Measurements from ENCODE around the gene RBM47. TPM values are rescaled to one million over a fixed set of nuclear protein-coding genes. Genes with fewer than 3 reads are reported as not detected.
A peak's percentile ranks its signal among the peaks of the same experiment; 100 is the strongest.

The RBM47 gene
- total and polyA plus RNA-seq, 2 experiments from 2014 or later = 35.6 to 139 TPM

DNA sequence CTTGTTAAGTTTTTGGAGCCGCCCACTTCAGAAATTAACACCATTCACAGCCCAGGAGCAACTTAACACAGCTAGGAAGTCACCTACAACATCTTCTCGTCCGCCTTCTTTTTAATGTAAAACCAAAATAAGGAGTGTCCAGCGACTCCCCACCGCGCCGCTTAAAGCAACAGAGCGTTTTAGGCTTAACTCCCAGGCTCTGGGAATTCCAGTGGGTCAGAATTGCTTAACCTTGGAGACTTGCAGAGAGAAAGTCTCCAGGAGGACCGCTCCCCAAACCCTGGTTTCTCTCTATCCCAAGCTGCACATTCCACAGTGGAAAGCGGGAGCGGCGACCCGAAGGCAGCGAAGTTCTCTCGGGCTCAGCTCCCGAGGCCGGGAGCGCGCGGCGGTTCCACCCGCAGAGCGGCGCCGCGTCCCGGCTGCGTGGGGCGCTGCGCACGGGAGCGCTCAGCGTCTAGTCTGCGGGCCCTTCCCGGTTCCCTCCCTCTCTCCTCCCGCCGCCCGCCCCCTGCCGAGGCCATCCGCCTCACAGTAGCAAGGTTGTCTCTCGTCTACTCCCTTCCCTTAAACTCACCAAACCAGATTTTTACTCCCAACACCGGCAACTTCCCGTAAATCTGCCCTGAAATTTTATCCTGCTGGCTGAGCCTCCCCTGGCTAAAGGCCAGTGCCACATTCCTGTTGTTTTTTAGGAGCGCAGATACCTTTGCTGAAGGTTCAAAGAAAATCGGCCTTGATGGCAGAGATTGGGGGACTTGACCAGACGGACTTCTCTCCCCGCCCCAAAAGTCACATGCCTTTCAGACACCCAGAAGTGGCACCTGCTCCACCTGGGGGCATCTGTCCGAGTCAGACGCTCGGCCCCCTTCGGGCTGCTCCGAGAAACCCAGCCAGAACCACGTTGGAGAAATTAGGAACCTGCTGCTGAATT, at the start of gene RBM47 (continued):
- TF ChIP-seq POLR2AphosphoS5 (IDR thresholded peaks at IDR 0.05; ENCODE audit: low read depth) = peak; percentile 66

DNA sequence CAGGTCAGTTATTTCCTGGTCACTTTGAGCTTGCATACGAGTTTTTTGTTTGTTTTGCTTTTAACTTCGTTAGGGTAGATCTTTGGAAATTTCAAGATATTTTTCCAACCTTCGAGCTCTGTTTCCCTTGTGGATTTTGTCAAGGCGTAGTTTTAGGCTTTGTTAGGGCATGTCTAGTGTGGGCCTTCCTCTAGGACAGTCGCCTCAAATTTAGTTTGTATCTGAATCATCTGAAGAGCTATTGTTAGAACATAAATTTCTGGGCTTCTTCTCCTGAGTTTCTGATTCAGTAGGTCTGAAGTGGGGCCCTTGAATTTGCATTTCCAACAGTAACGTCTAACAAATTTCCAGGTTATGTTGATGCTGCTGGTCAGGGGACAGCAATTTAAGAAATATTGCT, 48.8 kb upstream of the RBM47 start:
- no peaks in the 10 kb centered on the region; the same call in 1 of the 2 replicates for H3K4me1 ChIP-seq (ENCODE audit: insufficient read depth)
- no peaks in the 10 kb centered on the region for H3K27me3 ChIP-seq (ENCODE audit: insufficient read depth)
- peak overlapping the region; percentile 85; the same call in 1 of the 2 replicates for H2AFZ ChIP-seq
- DNase-seq (ENCODE audit: low spot score) (no peak), ATAC-seq (no peak)
- Mint-ChIP-seq H3K36me3 (ENCODE audit: low read depth) (no peaks in the 10 kb centered on the region), H3K27ac (no peak overlapping the region), H3K27me3 (ENCODE audit: insufficient read depth, low read depth, poor library complexity) (peaks cover 1% of the 10 kb centered on the region), H3K4me3 (no peak overlapping the region), H3K9me3 (no peaks in the 10 kb centered on the region), H3K4me1 (peaks cover under 1% of the 10 kb centered on the region)
- H3K9me2 ChIP-seq (ENCODE audit: insufficient read depth) = no peaks in the 10 kb centered on the region
- no peaks in the 10 kb centered on the region for H4K20me1 ChIP-seq (replicated peaks; ENCODE audit: insufficient read depth)
- H3K79me2 ChIP-seq (replicated peaks; ENCODE audit: insufficient read depth) = no peaks in the 10 kb centered on the region
- H3K4me2 ChIP-seq = no peak overlapping the region
- H3F3A ChIP-seq (replicated peaks; ENCODE audit: low read depth) = no peaks in the 10 kb centered on the region
- H3K27ac ChIP-seq (ENCODE audit: low read depth) = no peak overlapping the region
- H3K4me3 ChIP-seq = no peak overlapping the region
- TF ChIP-seq NANOG (IDR thresholded peaks at IDR 0.05; ENCODE audit: borderline replicate concordance) (no peak), ZNF331 (CRISPR knock-in tag; IDR thresholded peaks at IDR 0.05; ENCODE audit: low read depth) (no peak), JUNB (IDR thresholded peaks at IDR 0.05; ENCODE audit: unreplicated experiment) (no peak), EZH2 (IDR thresholded peaks at IDR 0.05; ENCODE audit: low read depth, unreplicated experiment) (no peak), ZNF114 (CRISPR knock-in tag; IDR thresholded peaks at IDR 0.05) (no peak)
- TF ChIP-seq, protein P1, sequence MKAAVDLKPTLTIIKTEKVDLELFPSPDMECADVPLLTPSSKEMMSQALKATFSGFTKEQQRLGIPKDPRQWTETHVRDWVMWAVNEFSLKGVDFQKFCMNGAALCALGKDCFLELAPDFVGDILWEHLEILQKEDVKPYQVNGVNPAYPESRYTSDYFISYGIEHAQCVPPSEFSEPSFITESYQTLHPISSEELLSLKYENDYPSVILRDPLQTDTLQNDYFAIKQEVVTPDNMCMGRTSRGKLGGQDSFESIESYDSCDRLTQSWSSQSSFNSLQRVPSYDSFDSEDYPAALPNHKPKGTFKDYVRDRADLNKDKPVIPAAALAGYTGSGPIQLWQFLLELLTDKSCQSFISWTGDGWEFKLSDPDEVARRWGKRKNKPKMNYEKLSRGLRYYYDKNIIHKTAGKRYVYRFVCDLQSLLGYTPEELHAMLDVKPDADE (IDR thresholded peaks at IDR 0.05) = no peak
- TF ChIP-seq, protein P2, sequence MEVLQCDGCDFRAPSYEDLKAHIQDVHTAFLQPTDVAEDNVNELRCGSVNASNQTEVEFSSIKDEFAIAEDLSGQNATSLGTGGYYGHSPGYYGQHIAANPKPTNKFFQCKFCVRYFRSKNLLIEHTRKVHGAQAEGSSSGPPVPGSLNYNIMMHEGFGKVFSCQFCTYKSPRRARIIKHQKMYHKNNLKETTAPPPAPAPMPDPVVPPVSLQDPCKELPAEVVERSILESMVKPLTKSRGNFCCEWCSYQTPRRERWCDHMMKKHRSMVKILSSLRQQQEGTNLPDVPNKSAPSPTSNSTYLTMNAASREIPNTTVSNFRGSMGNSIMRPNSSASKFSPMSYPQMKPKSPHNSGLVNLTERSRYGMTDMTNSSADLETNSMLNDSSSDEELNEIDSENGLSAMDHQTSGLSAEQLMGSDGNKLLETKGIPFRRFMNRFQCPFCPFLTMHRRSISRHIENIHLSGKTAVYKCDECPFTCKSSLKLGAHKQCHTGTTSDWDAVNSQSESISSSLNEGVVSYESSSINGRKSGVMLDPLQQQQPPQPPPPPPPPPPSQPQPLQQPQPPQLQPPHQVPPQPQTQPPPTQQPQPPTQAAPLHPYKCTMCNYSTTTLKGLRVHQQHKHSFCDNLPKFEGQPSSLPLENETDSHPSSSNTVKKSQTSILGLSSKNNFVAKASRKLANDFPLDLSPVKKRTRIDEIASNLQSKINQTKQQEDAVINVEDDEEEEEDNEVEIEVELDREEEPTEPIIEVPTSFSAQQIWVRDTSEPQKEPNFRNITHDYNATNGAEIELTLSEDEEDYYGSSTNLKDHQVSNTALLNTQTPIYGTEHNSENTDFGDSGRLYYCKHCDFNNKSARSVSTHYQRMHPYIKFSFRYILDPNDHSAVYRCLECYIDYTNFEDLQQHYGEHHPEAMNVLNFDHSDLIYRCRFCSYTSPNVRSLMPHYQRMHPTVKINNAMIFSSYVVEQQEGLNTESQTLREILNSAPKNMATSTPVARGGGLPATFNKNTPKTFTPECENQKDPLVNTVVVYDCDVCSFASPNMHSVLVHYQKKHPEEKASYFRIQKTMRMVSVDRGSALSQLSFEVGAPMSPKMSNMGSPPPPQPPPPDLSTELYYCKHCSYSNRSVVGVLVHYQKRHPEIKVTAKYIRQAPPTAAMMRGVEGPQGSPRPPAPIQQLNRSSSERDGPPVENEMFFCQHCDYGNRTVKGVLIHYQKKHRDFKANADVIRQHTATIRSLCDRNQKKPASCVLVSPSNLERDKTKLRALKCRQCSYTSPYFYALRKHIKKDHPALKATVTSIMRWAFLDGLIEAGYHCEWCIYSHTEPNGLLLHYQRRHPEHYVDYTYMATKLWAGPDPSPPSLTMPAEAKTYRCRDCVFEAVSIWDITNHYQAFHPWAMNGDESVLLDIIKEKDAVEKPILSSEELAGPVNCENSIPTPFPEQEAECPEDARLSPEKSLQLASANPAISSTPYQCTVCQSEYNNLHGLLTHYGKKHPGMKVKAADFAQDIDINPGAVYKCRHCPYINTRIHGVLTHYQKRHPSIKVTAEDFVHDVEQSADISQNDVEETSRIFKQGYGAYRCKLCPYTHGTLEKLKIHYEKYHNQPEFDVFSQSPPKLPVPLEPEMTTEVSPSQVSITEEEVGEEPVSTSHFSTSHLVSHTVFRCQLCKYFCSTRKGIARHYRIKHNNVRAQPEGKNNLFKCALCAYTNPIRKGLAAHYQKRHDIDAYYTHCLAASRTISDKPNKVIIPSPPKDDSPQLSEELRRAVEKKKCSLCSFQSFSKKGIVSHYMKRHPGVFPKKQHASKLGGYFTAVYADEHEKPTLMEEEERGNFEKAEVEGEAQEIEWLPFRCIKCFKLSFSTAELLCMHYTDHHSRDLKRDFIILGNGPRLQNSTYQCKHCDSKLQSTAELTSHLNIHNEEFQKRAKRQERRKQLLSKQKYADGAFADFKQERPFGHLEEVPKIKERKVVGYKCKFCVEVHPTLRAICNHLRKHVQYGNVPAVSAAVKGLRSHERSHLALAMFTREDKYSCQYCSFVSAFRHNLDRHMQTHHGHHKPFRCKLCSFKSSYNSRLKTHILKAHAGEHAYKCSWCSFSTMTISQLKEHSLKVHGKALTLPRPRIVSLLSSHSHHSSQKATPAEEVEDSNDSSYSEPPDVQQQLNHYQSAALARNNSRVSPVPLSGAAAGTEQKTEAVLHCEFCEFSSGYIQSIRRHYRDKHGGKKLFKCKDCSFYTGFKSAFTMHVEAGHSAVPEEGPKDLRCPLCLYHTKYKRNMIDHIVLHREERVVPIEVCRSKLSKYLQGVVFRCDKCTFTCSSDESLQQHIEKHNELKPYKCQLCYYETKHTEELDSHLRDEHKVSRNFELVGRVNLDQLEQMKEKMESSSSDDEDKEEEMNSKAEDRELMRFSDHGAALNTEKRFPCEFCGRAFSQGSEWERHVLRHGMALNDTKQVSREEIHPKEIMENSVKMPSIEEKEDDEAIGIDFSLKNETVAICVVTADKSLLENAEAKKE (CRISPR knock-in tag; IDR thresholded peaks at IDR 0.05) = no peak
- no peaks in the 10 kb centered on the region for H3K36me3 ChIP-seq (ENCODE audit: insufficient read depth)

Measured in GM23338 (cell line).